Nephron progenitor cell (in vitro differentiated cells): ENCODE results near the gene PPP1R14B.

Experiments used
- DNase-seq: peaks from one replicate; pipeline ENCODE4 v3.0.0; 2021
- H3K27ac Mint-ChIP-seq: 2 replicates; pipeline ENCODE4 v1.8.0; 2021; ENCODE audit warnings: mild to moderate bottlenecking, moderate library complexity, mixed read lengths
- H3K27me3 Mint-ChIP-seq: 2 replicates; pipeline ENCODE4 v1.8.0; 2021; ENCODE audit warnings: mild to moderate bottlenecking, low read depth, mixed read lengths; ENCODE audit not compliant: poor library complexity
- H3K36me3 Mint-ChIP-seq: 2 replicates; pipeline ENCODE4 v1.8.0; 2021; ENCODE audit warnings: low read depth, mixed read lengths
- H3K4me1 Mint-ChIP-seq: 2 replicates; pipeline ENCODE4 v1.8.0; 2021; ENCODE audit warnings: mixed read lengths
- H3K4me3 Mint-ChIP-seq: 2 replicates; pipeline ENCODE4 v1.8.0; 2021; ENCODE audit warnings: mild to moderate bottlenecking, moderate library complexity, mixed read lengths
- H3K9me3 Mint-ChIP-seq: 2 replicates; pipeline ENCODE4 v1.8.0; 2021; ENCODE audit warnings: mild to moderate bottlenecking, moderate library complexity, mixed read lengths
- CTCF ChIP-seq: fragments of 200-600 bp; sonication (generic); IDR thresholded peaks from 2 replicates; pipeline ENCODE4 v1.5.0; 2021; ENCODE audit warnings: antibody characterized with exemption

PPP1R14B gene

GRCh38 chr11:64291752-64292459, 45.2 kb upstream of the PPP1R14B start:
- no peak for TF ChIP-seq CTCF
- Mint-ChIP-seq H3K4me1 (peaks cover 6% of the 10 kb centered on the region), H3K27ac (no peak overlapping the region), H3K27me3 (peaks cover 76% of the 10 kb centered on the region), H3K9me3 (no peaks in the 10 kb centered on the region), H3K4me3 (no peak overlapping the region), H3K36me3 (no peaks in the 10 kb centered on the region)
- DNase-seq: peak; percentile 36

GRCh38 chr11:64291262-64291751, 44.6 kb upstream of the PPP1R14B start, which contains the start of gene KCNK4:
Gene KCNK4, plus strand, starts transcription at chr11:64291302. Its CDS starts 1,717 bp downstream, at chr11:64293019.
- no peak for TF ChIP-seq CTCF
- H3K36me3 Mint-ChIP-seq: no peaks in the 10 kb centered on the region
- no peaks in the 10 kb centered on the region for H3K9me3 Mint-ChIP-seq
- H3K4me3 Mint-ChIP-seq: peak within 1 kb of the TSS; percentile 71
- H3K27ac Mint-ChIP-seq: no peak within 1 kb of the TSS
- peaks cover 12% of the 10 kb centered on the region for H3K4me1 Mint-ChIP-seq
- DNase-seq: no peak
- peaks cover 72% of the 10 kb centered on the region for H3K27me3 Mint-ChIP-seq

- Mint-ChIP-seq H3K9me3 (no peaks in the 10 kb centered on the region), H3K27me3 (peaks cover 65% of the 10 kb centered on the region), H3K4me3 (peak overlapping the region; percentile 71), H3K36me3 (no peaks in the 10 kb centered on the region), H3K27ac (no peak overlapping the region), H3K4me1 (peaks cover 14% of the 10 kb centered on the region)
- TF ChIP-seq CTCF: no peak
- no peak for DNase-seq
Observed at GRCh38 chr11:64290352-64291261, 43.9 kb upstream of the PPP1R14B start.

- Mint-ChIP-seq H3K27me3 (peaks cover 50% of the 10 kb centered on the region), H3K4me3 (no peak overlapping the region), H3K4me1 (peaks cover 14% of the 10 kb centered on the region), H3K27ac (no peak overlapping the region), H3K36me3 (no peaks in the 10 kb centered on the region), H3K9me3 (no peaks in the 10 kb centered on the region)
- no peak for TF ChIP-seq CTCF
- no peak for DNase-seq
Observed at GRCh38 chr11:64289002-64289564, 42.3 kb upstream of the PPP1R14B start.

GRCh38 chr11:64288353-64288750, 41.6 kb upstream of the PPP1R14B start:
- Mint-ChIP-seq H3K4me1 (peaks cover 14% of the 10 kb centered on the region), H3K27me3 (peaks cover 42% of the 10 kb centered on the region), H3K4me3 (no peak overlapping the region), H3K9me3 (no peaks in the 10 kb centered on the region), H3K36me3 (no peaks in the 10 kb centered on the region), H3K27ac (no peak overlapping the region)
- no peak for DNase-seq
- no peak for TF ChIP-seq CTCF
